Stimulated activated CD8-positive, alpha-beta memory T cell treated with anti-CD3 and anti-CD28 coated beads, Interleukin-7, amount 100 ng/mL, for 48 hours (primary cell): ENCODE results near the gene LCMT1.

Experiments used
- DNase-seq, 2 donors: peaks; one replicate each; pipeline ENCODE4 v3.0.0-alpha.2; 2020; ENCODE audit warnings: low read depth in 1 of 2; ENCODE audit errors: extremely low read depth in 1 of 2

LCMT1 gene

DNA sequence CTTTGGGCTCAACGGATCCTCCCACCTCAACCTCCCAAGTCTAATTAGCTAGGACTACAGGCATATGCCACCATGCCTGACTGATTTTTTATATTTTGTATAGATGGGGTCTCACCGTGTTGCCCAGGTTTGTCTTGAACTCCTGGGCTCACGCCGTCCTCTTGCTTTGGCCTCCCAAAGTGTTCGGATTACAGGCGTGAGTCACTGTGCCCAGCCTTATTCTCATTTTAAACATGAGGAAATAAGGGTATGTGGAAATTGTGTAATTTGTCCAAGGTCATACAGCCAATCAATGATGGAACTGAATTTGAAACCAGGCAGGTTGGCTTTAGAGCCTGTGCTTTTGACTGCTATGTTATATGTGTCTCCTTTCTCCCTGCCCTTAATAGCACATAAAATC lies 77.8 kb downstream of the LCMT1 start:
- DNase-seq, result no peak

- DNase-seq, result no peak
Measured at GRCh38 chr16:25192096-25192495, 80.6 kb downstream of the LCMT1 start.

GRCh38 chr16:25194273-25194878 lies 82.8 kb downstream of the LCMT1 start:
- no peak for DNase-seq

GRCh38 chr16:25198021-25198420 lies 86.5 kb downstream of the LCMT1 start:
- DNase-seq, result no peak

- no peak for DNase-seq
Measured at GRCh38 chr16:25199457-25199856, 87.9 kb downstream of the LCMT1 start.

DNA sequence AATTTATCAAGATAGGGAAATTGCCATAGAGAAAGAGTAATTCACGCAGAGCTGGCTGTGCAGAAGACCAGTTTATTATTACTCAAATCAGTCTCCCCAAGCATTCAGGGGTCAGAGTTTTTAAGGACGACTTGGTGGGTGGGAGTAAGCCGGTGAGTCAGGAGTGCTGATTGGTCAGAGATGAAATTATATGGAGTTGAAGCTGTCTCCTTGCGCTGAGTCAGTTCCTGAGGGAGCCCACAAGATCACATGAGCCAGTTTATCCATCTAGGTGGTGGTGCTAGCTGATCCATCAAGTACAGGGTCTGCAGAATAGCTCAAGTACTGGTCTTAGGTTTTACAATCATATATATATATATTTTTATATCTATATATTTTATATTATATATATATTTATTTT lies 99.2 kb downstream of the LCMT1 start:
- DNase-seq, result peak; percentile 3 to 18

GRCh38 chr16:25212636-25213035 lies 101.1 kb downstream of the LCMT1 start:
- DNase-seq, result no peak

GRCh38 chr16:25213709-25214397 lies 102.3 kb downstream of the LCMT1 start:
- DNase-seq, result no peak

DNA sequence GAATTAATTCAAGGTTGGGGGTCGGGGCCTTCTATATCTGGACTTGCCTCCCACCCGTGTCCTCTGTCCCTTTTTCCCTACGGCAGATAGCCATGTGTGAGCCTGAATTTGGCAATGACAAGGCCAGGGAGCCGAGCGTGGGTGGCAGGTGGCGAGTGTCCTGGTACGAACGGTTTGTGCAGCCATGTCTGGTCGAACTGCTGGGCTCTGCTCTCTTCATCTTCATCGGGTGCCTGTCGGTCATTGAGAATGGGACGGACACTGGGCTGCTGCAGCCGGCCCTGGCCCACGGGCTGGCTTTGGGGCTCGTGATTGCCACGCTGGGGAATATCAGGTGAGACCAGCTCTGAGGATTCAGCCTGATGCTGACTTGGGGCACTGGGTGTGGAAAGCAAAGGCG lies 105.6 kb downstream of the LCMT1 start:
- DNase-seq, result no peak

DNA sequence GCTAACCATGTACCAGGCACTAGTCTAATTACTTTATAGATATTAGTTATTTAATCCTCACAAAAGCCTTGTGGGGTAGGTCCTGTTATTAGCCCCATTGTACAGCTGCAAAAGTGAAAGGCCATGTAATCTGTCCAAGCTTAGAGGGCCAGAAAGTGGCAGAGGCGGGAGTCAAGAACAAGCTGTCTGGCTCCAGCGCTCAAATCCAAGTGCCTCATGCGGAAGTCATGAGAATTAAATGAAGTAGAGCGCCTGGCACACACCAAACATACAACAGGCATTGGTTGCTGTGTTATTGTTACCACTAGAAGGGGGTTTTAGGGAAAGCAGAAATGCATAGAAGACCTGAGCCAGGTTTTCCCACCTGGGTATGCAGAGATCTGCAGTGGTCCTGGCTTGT lies 106.4 kb downstream of the LCMT1 start:
- DNase-seq, result no peak

GRCh38 chr16:25219070-25219737 lies 107.7 kb downstream of the LCMT1 start:
- DNase-seq, result no peak

DNA sequence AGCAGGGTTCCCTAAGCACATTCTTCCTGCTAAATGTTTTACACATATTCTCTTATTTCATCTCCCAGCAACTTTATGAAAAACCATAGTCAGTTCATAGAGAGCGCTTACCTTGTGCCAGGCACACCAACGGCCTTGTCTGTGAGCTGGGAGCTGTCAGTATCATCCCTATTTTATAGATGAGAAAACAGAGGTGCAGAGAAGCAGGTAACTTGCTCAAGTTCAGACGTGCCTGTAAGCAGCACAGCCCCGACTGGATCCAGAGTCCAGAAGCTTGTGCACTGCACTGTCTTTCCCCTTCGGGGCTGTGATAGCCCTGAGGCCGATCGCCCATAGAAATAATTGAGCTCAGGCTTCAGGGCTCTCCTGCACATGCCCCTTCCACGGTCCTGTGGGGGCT lies 111.4 kb downstream of the LCMT1 start:
- DNase-seq, result no peak

- no peak for DNase-seq
Measured at GRCh38 chr16:25223964-25224363, 112.4 kb downstream of the LCMT1 start.

- no peak for DNase-seq
Measured at GRCh38 chr16:25224731-25225319, 113.3 kb downstream of the LCMT1 start.
